GM20000 (cell line): ENCODE measurements around the gene MARCOL.

Source experiments
- DNase-seq: peaks from one replicate; pipeline ENCODE4 v3.0.0; 2012; ENCODE audit warnings: low spot score
- CTCF ChIP-seq: IDR thresholded peaks from 2 replicates; pipeline ENCODE4 v1.5.1; 2012; ENCODE audit warnings: mild to moderate bottlenecking, control low read depth; ENCODE audit errors: extremely low read depth, missing control alignments

Gene MARCOL

GRCh38 chr5:148206620-148207019, 31.7 kb upstream of the MARCOL start:
- no peak for TF ChIP-seq CTCF
- DNase-seq: no peak

DNA sequence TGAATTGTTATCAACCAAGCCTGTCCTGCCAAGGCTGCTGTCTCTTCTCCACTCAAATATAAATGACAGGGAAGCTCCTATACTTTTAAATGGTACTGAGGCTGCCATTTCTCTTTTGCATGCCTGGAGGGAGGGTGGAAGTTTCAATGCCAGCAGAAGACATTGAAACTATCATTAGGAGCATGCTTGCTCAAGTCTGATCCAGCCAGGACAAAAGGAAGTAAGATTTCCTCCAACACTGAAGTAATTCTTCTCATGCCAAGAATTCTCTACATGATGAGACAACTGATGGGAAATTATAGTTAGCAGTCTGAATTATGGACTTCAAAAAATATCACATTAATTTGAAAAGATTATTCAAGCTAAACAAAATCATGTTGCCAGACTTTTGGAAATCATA, 30.1 kb upstream of the MARCOL start:
- no peak for DNase-seq
- TF ChIP-seq CTCF: no peak

GRCh38 chr5:148209151-148209770, 29.1 kb upstream of the MARCOL start:
- no peak for DNase-seq
- TF ChIP-seq CTCF: no peak

- DNase-seq: no peak
- TF ChIP-seq CTCF: no peak
Measured at GRCh38 chr5:148214665-148215185, 23.6 kb upstream of the MARCOL start.

DNA sequence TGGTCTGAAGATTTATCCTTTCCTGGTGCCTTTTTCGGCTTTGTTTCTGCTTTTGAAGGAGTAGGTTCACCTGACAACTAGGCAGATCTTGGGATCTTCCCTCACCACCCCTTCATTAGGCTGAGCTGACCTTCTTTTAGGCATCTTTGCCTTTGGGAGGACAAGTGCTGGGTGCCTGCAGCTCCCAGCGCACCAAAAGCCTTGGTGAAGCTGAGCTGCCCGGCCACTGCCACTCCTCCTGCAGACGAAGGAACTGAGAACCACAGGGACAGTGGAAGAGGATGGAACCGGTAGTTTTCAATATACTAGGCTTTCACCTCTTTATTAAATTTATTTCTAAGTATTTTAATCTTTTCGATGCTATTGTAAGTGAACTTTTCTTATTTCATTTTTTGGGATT, 16.8 kb upstream of the MARCOL start:
- no peak for TF ChIP-seq CTCF
- DNase-seq: no peak

DNA sequence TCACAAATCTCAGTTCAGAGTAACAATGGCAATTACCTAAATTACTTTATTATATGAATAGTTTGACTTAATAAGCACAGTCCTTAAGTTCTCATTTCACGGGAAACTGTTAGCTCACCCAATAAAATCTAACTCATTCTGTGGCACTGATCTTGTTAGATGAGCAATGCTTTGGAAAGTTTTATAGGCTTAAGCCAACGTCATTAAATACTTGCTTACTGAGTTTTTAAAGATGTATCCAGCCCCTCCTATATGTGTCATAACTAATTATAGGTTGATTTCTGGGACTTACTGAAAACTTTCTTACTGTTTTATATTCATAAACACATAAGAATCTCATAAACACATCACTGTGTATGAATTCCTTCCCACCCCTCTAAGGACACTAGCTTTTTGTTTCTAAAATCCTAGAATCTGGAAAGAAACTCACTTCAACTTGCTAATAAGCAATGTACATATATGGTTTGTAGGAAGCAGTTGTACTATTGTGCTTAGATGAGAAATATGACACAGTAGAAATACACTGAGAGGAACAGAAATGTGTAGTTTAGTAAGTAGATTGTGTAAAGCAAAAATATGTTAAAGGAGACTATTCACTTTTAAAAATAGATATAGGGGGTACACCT, 14.1 kb upstream of the MARCOL start:
- DNase-seq: no peak
- no peak for TF ChIP-seq CTCF

DNA sequence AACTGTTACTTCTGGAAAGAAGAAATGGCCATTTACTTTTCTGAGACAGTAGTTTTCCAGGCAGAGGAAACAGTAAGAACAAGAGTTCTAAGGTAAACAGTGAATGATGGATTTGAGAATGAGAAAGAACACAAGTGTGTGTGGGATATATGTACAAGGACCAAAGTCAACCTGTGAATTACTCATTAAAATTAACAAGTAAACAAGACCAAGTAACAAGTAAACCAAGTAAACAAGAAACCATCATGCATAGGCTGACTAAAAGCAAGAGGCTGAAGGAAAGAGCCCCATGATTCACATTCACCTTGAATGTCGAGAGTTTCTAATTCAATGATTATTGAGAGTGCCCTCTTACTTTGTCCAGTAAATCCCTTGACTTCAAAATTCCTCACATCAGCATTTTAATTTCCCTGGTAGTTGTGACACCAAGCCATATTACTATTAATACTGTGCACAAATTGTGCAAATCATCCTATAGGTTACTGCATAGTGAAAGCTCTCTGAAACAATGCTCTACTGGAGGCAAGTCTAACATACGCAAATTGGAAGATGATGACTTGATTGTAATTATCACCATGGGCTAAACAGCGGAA, 9.8 kb upstream of the MARCOL start:
- TF ChIP-seq CTCF: no peak
- no peak for DNase-seq
